Right atrium auricular region (tissue), 2 donors: Measurements from ENCODE around the gene CSRP3. TPM values are rescaled to one million over a fixed set of nuclear protein-coding genes. Genes with fewer than 3 reads are reported as not detected.

Experiments used
- DNase-seq: peaks from one replicate; pipeline ENCODE4 v3.0.0-alpha.2; 2019; ENCODE audit warnings: low spot score
- H3K27ac ChIP-seq, 2 donors: fragments of 200-600 bp; sonication (generic); 1 replicate in 1 of 2; 2 replicates in 1 of 2; pipeline ENCODE4 v1.5.1; 2016 to 2019
- H3K27me3 ChIP-seq, 2 donors: fragments of 200-600 bp; sonication (generic); one replicate each; pipeline versions ENCODE4 v1.5.1 to v1.6.0; 2017 to 2019
- H3K36me3 ChIP-seq: fragments of 200-600 bp; sonication (generic); one replicate; pipeline ENCODE4 v1.5.1; 2016
- H3K4me1 ChIP-seq, 2 donors: fragments of 200-600 bp; sonication (generic); one replicate each; pipeline versions ENCODE4 v1.5.1 to v1.6.0; 2017 to 2019
- H3K4me3 ChIP-seq, 2 donors: fragments of 200-600 bp; sonication (generic); 1 replicate in 1 of 2; 2 replicates in 1 of 2; pipeline ENCODE4 v1.5.1; 2017 to 2019; ENCODE audit warnings: mild to moderate bottlenecking in 1 of 2, moderate library complexity in 1 of 2
- H3K9me3 ChIP-seq, 2 donors: fragments of 200-600 bp; sonication (generic); one replicate each; pipeline ENCODE4 v1.5.1; 2019
- CTCF ChIP-seq, 2 donors: fragments of 200-600 bp; sonication (generic); IDR thresholded peaks; one replicate each; pipeline ENCODE4 v1.5.1; 2019; ENCODE audit warnings: antibody characterized with exemption in 2 of 2
- total RNA-seq, 2 donors: library from RNA; depleted of rRNA; stranded (reverse); fragments of >200 nt; gene quantifications; one replicate each; pipeline ENCODE4 v1.1.0, GENCODE V29; 2016

Gene CSRP3
- total RNA-seq, 2 donors from 2014 or later = 1,021 to 1,621 TPM

GRCh38 chr11:19173004-19173689 lies 28.6 kb downstream of the CSRP3 start:
- peak overlapping the region; percentile 69 to 79 for H3K27ac ChIP-seq
- H3K9me3 ChIP-seq = no peaks in the 10 kb centered on the region
- TF ChIP-seq CTCF (IDR thresholded peaks at IDR 0.05) = no peak
- peaks cover 0 to 19% of the 10 kb centered on the region in 2 donors for H3K4me1 ChIP-seq
- DNase-seq = no peak
- H3K4me3 ChIP-seq = no peak overlapping the region
- no peaks in the 10 kb centered on the region for H3K27me3 ChIP-seq
- peaks cover 7% of the 10 kb centered on the region for H3K36me3 ChIP-seq

GRCh38 chr11:19168090-19168489 lies 33.7 kb downstream of the CSRP3 start:
- Histone ChIP-seq H3K9me3 (no peaks in the 10 kb centered on the region), H3K4me3 (no peak overlapping the region), H3K36me3 (peaks cover 23% of the 10 kb centered on the region), H3K27ac (peak overlapping the region; percentile 4 to 60), H3K4me1 (peaks cover 0 to 19% of the 10 kb centered on the region in 2 donors), H3K27me3 (no peaks in the 10 kb centered on the region)
- TF ChIP-seq CTCF (IDR thresholded peaks at IDR 0.05) = no peak
- no peak for DNase-seq

- TF ChIP-seq CTCF (IDR thresholded peaks at IDR 0.05) = no peak
- no peaks in the 10 kb centered on the region for H3K9me3 ChIP-seq
- DNase-seq = no peak
- peaks cover 0 to 16% of the 10 kb centered on the region in 2 donors for H3K4me1 ChIP-seq
- H3K27me3 ChIP-seq = no peaks in the 10 kb centered on the region
- peaks cover 15% of the 10 kb centered on the region for H3K36me3 ChIP-seq
- H3K4me3 ChIP-seq = no peak overlapping the region
- H3K27ac ChIP-seq = no peak overlapping the region
Observed at GRCh38 chr11:19164881-19165280, 36.9 kb downstream of the CSRP3 start.

- no peak for DNase-seq
- Histone ChIP-seq H3K36me3 (peaks cover 18% of the 10 kb centered on the region), H3K4me3 (no peak overlapping the region), H3K27me3 (no peaks in the 10 kb centered on the region), H3K9me3 (no peaks in the 10 kb centered on the region), H3K27ac (no peak overlapping the region), H3K4me1 (peaks cover 0 to 10% of the 10 kb centered on the region in 2 donors)
- TF ChIP-seq CTCF (IDR thresholded peaks at IDR 0.05) = no peak
Observed at GRCh38 chr11:19164230-19164855, 37.4 kb downstream of the CSRP3 start.

DNA sequence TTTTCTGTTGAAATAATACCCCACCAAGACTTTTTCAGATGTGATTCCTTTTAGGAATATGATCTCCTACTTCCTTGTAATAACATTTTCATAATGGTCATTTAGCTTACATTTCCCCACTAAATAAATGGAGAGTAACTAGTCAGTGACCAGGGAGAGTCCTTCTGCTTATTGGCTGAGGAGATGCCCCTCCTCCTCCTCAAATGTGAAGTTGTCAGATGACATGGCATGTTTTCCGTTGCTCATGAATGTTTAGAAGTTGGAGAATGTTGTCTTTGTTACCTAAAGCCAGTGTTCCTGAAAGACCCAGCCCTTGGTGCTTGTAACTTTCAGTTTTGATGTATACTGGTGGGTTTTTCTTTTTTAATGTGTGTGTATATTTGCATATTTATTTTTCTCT lies 38.2 kb downstream of the CSRP3 start:
- Histone ChIP-seq H3K27me3 (no peaks in the 10 kb centered on the region), H3K27ac (no peak overlapping the region), H3K4me3 (no peak overlapping the region), H3K36me3 (peaks cover 20% of the 10 kb centered on the region), H3K9me3 (no peaks in the 10 kb centered on the region), H3K4me1 (peaks cover 0 to 7% of the 10 kb centered on the region in 2 donors)
- DNase-seq = no peak
- TF ChIP-seq CTCF (IDR thresholded peaks at IDR 0.05) = no peak
